ENCODE measurements around the gene DNAJB8.

The DNAJB8 gene

GRCh38 chr3:128426128-128426921 lies 40.4 kb downstream of the DNAJB8 start:
- H3K4me1 ChIP-seq (ENCODE audit: control insufficient read depth in 2 of 2, insufficient read depth in 1 of 2, low read depth in 1 of 2, low read length in 2 of 2): peaks cover 6 to 15% of the 10 kb centered on the region in 2 donors
- H3K14ac ChIP-seq (ENCODE audit: low read length): no peak overlapping the region
- H3K27me3 ChIP-seq (ENCODE audit: control insufficient read depth in 3 of 3, insufficient read depth in 3 of 3, low read depth in 1 of 3, low read length in 3 of 3): peaks cover 3 to 92% (median 55%) of the 10 kb centered on the region in 3 experiments
- no peak overlapping the region for H4K91ac ChIP-seq (ENCODE audit: low read depth, low read length, poor library complexity)
- no peaks in the 10 kb centered on the region for H3K79me1 ChIP-seq (ENCODE audit: low read depth, low read length)
- H4K8ac ChIP-seq (ENCODE audit: low read depth, low read length): no peak overlapping the region
- peak; percentile 60 for DNase-seq (ENCODE audit: low spot score)
- peak overlapping the region; percentile 79 for H2AFZ ChIP-seq (ENCODE audit: low read length)
- H3K4me3 ChIP-seq (ENCODE audit: low read length in 2 of 2): peak overlapping the region in 1 of 2 donors; percentile 66
- no peak overlapping the region for H3K27ac ChIP-seq (replicated peaks; ENCODE audit: low read length)
- no peak overlapping the region for H2BK12ac ChIP-seq (ENCODE audit: low read length)
- no peak overlapping the region for H3K4ac ChIP-seq (ENCODE audit: low read length)
- peak overlapping the region; percentile 16 for H2AK5ac ChIP-seq (ENCODE audit: low read depth, low read length)
- H2BK5ac ChIP-seq (ENCODE audit: low read length): peak overlapping the region; percentile 8
- H3K9ac ChIP-seq (ENCODE audit: low read depth, low read length, poor library complexity): peak overlapping the region; percentile 64
- peak overlapping the region; percentile 10 for H3K23ac ChIP-seq (ENCODE audit: low read depth, low read length, poor library complexity)
- H3K18ac ChIP-seq (ENCODE audit: low read length): peak overlapping the region; percentile 89
- no CpG with 5 or more reads among the region's 66 CpGs for WGBS, 2 donors (ENCODE audit: extremely low coverage in 2 of 2, insufficient read length in 2 of 2, insufficient replicate concordance in 1 of 2)
- peak overlapping the region; percentile 52 for H2BK15ac ChIP-seq (ENCODE audit: low read length)
- peak overlapping the region; percentile 51 for H3K4me2 ChIP-seq (ENCODE audit: insufficient read depth, low read length, poor library complexity, severe bottlenecking)
- no peak overlapping the region for H2BK120ac ChIP-seq (ENCODE audit: low read depth, low read length)
- H3K9me3 ChIP-seq (replicated peaks in 1 of 2; ENCODE audit: control insufficient read depth in 2 of 2, insufficient read depth in 1 of 2, low read depth in 1 of 2, low read length in 2 of 2): no peaks in the 10 kb centered on the region
- no peaks in the 10 kb centered on the region for H3K36me3 ChIP-seq (replicated peaks in 1 of 2; ENCODE audit: control insufficient read depth in 2 of 2, insufficient read depth in 2 of 2, low read length in 2 of 2)

GRCh38 chr3:128425846-128426127 lies 40.9 kb downstream of the DNAJB8 start:
- no peak overlapping the region for H3K4me3 ChIP-seq (ENCODE audit: low read length in 2 of 2)
- H3K4me1 ChIP-seq (ENCODE audit: control insufficient read depth in 2 of 2, insufficient read depth in 1 of 2, low read depth in 1 of 2, low read length in 2 of 2): peaks cover 6 to 15% of the 10 kb centered on the region in 2 donors
- H3K27ac ChIP-seq (replicated peaks; ENCODE audit: low read length): no peak overlapping the region
- H3K4me2 ChIP-seq (ENCODE audit: insufficient read depth, low read length, poor library complexity, severe bottlenecking): no peak overlapping the region
- no peaks in the 10 kb centered on the region for H3K79me1 ChIP-seq (ENCODE audit: low read depth, low read length)
- no peak overlapping the region for H4K8ac ChIP-seq (ENCODE audit: low read depth, low read length)
- H4K91ac ChIP-seq (ENCODE audit: low read depth, low read length, poor library complexity): no peak overlapping the region
- H2AK5ac ChIP-seq (ENCODE audit: low read depth, low read length): peak overlapping the region; percentile 16
- H2BK15ac ChIP-seq (ENCODE audit: low read length): peak overlapping the region; percentile 52
- H2AFZ ChIP-seq (ENCODE audit: low read length): no peak overlapping the region
- H3K4ac ChIP-seq (ENCODE audit: low read length): no peak overlapping the region
- no peak for DNase-seq (ENCODE audit: low spot score)
- no peaks in the 10 kb centered on the region for H3K9me3 ChIP-seq (replicated peaks in 1 of 2; ENCODE audit: control insufficient read depth in 2 of 2, insufficient read depth in 1 of 2, low read depth in 1 of 2, low read length in 2 of 2)
- H2BK12ac ChIP-seq (ENCODE audit: low read length): no peak overlapping the region
- no peak overlapping the region for H2BK120ac ChIP-seq (ENCODE audit: low read depth, low read length)
- peak overlapping the region; percentile 8 for H2BK5ac ChIP-seq (ENCODE audit: low read length)
- no peak overlapping the region for H3K18ac ChIP-seq (ENCODE audit: low read length)
- WGBS, 2 donors (ENCODE audit: extremely low coverage in 2 of 2, insufficient read length in 2 of 2, insufficient replicate concordance in 1 of 2): no CpG with 5 or more reads among the region's 8 CpGs
- no peak overlapping the region for H3K14ac ChIP-seq (ENCODE audit: low read length)
- H3K23ac ChIP-seq (ENCODE audit: low read depth, low read length, poor library complexity): no peak overlapping the region
- no peaks in the 10 kb centered on the region for H3K36me3 ChIP-seq (replicated peaks in 1 of 2; ENCODE audit: control insufficient read depth in 2 of 2, insufficient read depth in 2 of 2, low read length in 2 of 2)
- no peak overlapping the region for H3K9ac ChIP-seq (ENCODE audit: low read depth, low read length, poor library complexity)
- peaks cover 3 to 86% (median 49%) of the 10 kb centered on the region in 3 experiments for H3K27me3 ChIP-seq (ENCODE audit: control insufficient read depth in 3 of 3, insufficient read depth in 3 of 3, low read depth in 1 of 3, low read length in 3 of 3)

- Histone ChIP-seq H2AFZ (ENCODE audit: low read length) (no peak overlapping the region), H3K14ac (ENCODE audit: low read length) (no peak overlapping the region), H3K23ac (ENCODE audit: low read depth, low read length, poor library complexity) (no peak overlapping the region), H4K8ac (ENCODE audit: low read depth, low read length) (no peak overlapping the region), H3K4me2 (ENCODE audit: insufficient read depth, low read length, poor library complexity, severe bottlenecking) (no peak overlapping the region), H2BK15ac (ENCODE audit: low read length) (no peak overlapping the region), H3K4ac (ENCODE audit: low read length) (no peak overlapping the region), H3K27ac (replicated peaks; ENCODE audit: low read length) (no peak overlapping the region), H2BK120ac (ENCODE audit: low read depth, low read length) (no peak overlapping the region), H3K27me3 (ENCODE audit: control insufficient read depth in 3 of 3, insufficient read depth in 3 of 3, low read depth in 1 of 3, low read length in 3 of 3) (peaks cover 3 to 81% (median 44%) of the 10 kb centered on the region in 3 experiments), H3K4me1 (ENCODE audit: control insufficient read depth in 2 of 2, insufficient read depth in 1 of 2, low read depth in 1 of 2, low read length in 2 of 2) (peaks cover 5 to 12% of the 10 kb centered on the region in 2 donors), H3K4me3 (ENCODE audit: low read length in 2 of 2) (no peak overlapping the region), H3K9ac (ENCODE audit: low read depth, low read length, poor library complexity) (no peak overlapping the region), H3K36me3 (replicated peaks in 1 of 2; ENCODE audit: control insufficient read depth in 2 of 2, insufficient read depth in 2 of 2, low read length in 2 of 2) (no peaks in the 10 kb centered on the region), H2AK5ac (ENCODE audit: low read depth, low read length) (peak overlapping the region; percentile 24), H3K79me1 (ENCODE audit: low read depth, low read length) (no peaks in the 10 kb centered on the region), H2BK5ac (ENCODE audit: low read length) (no peak overlapping the region), H3K9me3 (replicated peaks in 1 of 2; ENCODE audit: control insufficient read depth in 2 of 2, insufficient read depth in 1 of 2, low read depth in 1 of 2, low read length in 2 of 2) (no peaks in the 10 kb centered on the region), H3K18ac (ENCODE audit: low read length) (no peak overlapping the region), H4K91ac (ENCODE audit: low read depth, low read length, poor library complexity) (no peak overlapping the region), H2BK12ac (ENCODE audit: low read length) (no peak overlapping the region)
- no CpG with 5 or more reads among the region's 23 CpGs for WGBS, 2 donors (ENCODE audit: extremely low coverage in 2 of 2, insufficient read length in 2 of 2, insufficient replicate concordance in 1 of 2)
- no peak for DNase-seq (ENCODE audit: low spot score)
These were observed 41.4 kb downstream of the DNAJB8 start for GRCh38 chr3:128425142-128425845.

- WGBS, 2 donors (ENCODE audit: extremely low coverage in 2 of 2, insufficient read length in 2 of 2, insufficient replicate concordance in 1 of 2): no CpG with 5 or more reads among the region's 14 CpGs
- peaks cover 3 to 74% (median 37%) of the 10 kb centered on the region in 3 experiments for H3K27me3 ChIP-seq (ENCODE audit: control insufficient read depth in 3 of 3, insufficient read depth in 3 of 3, low read depth in 1 of 3, low read length in 3 of 3)
These were observed 42.1 kb downstream of the DNAJB8 start for GRCh38 chr3:128424508-128425069.

More at GRCh38 chr3:128424508-128425069, 42.1 kb downstream of the DNAJB8 start:
- Histone ChIP-seq H3K14ac (ENCODE audit: low read length) (no peak overlapping the region), H2AK5ac (ENCODE audit: low read depth, low read length) (no peak overlapping the region), H3K36me3 (replicated peaks in 1 of 2; ENCODE audit: control insufficient read depth in 2 of 2, insufficient read depth in 2 of 2, low read length in 2 of 2) (no peaks in the 10 kb centered on the region), H2BK15ac (ENCODE audit: low read length) (no peak overlapping the region), H2BK12ac (ENCODE audit: low read length) (no peak overlapping the region), H3K4me2 (ENCODE audit: insufficient read depth, low read length, poor library complexity, severe bottlenecking) (no peak overlapping the region), H2BK5ac (ENCODE audit: low read length) (no peak overlapping the region), H3K4ac (ENCODE audit: low read length) (no peak overlapping the region), H3K23ac (ENCODE audit: low read depth, low read length, poor library complexity) (no peak overlapping the region), H3K27ac (replicated peaks; ENCODE audit: low read length) (no peak overlapping the region), H3K18ac (ENCODE audit: low read length) (no peak overlapping the region), H3K4me1 (ENCODE audit: control insufficient read depth in 2 of 2, insufficient read depth in 1 of 2, low read depth in 1 of 2, low read length in 2 of 2) (peaks cover 5 to 10% of the 10 kb centered on the region in 2 donors), H4K91ac (ENCODE audit: low read depth, low read length, poor library complexity) (no peak overlapping the region), H3K4me3 (ENCODE audit: low read length in 2 of 2) (no peak overlapping the region), H3K9me3 (replicated peaks in 1 of 2; ENCODE audit: control insufficient read depth in 2 of 2, insufficient read depth in 1 of 2, low read depth in 1 of 2, low read length in 2 of 2) (peaks cover 0 to under 1% of the 10 kb centered on the region in 2 donors), H2BK120ac (ENCODE audit: low read depth, low read length) (no peak overlapping the region), H3K9ac (ENCODE audit: low read depth, low read length, poor library complexity) (no peak overlapping the region), H4K8ac (ENCODE audit: low read depth, low read length) (no peak overlapping the region), H2AFZ (ENCODE audit: low read length) (no peak overlapping the region), H3K79me1 (ENCODE audit: low read depth, low read length) (no peaks in the 10 kb centered on the region)
- no peak for DNase-seq (ENCODE audit: low spot score)
